Common myeloid progenitor, CD34-positive (primary cell): ENCODE measurements around the gene HSPA5. TPM values are rescaled to one million over a fixed set of nuclear protein-coding genes. Genes with fewer than 3 reads are reported as not detected.
A peak's percentile ranks its signal among the peaks of the same experiment; 100 is the strongest.
"Not testable (repeated sequence)": the region's sequence is repeated elsewhere in the genome, so short reads cannot be mapped to it uniquely, and the experiment has no call there.

Source experiments
- CTCF ChIA-PET: fragments of 350-600 bp; sonication (Branson Sonifier 250); formaldehyde crosslinking; loops from one replicate; lab custom pipeline; 2021; ENCODE audit warnings: antibody characterized with exemption; lab: Charles Lee
- POLR2A ChIA-PET: fragments of 350-600 bp; sonication (Branson Sonifier 250); formaldehyde crosslinking; loops from one replicate; lab custom pipeline; 2021; ENCODE audit warnings: antibody characterized with exemption; lab: Charles Lee
- DNase-seq, 3 donors: peaks; one replicate each; pipeline versions ENCODE4 v3.0.0 to v3.0.0-alpha.2; 2013
- H3K27ac ChIP-seq, 2 experiments: 1 replicate in 1 of 2; 2 replicates in 1 of 2; pipeline ENCODE4 v1.7.0; 2013; ENCODE audit warnings: inconsistent platforms in 2 of 2, low read length in 2 of 2, mild to moderate bottlenecking in 2 of 2, low read depth in 1 of 2, moderate library complexity in 1 of 2; ENCODE audit not compliant: severe bottlenecking in 2 of 2, insufficient read depth in 1 of 2, poor library complexity in 1 of 2
- H3K27me3 ChIP-seq, 5 experiments: replicated peaks in 2 of 5; 1 replicate in 3 of 5; 2 replicates in 2 of 5; pipeline versions ENCODE4 v1.6.1 to v1.7.0; 2013; ENCODE audit warnings: low read length in 4 of 5, mild to moderate bottlenecking in 2 of 5, moderate library complexity in 2 of 5, inconsistent platforms in 1 of 5; ENCODE audit not compliant: insufficient read depth in 5 of 5, control insufficient read depth in 4 of 5
- H3K36me3 ChIP-seq, 4 experiments: 1 replicate in 2 of 4; 2 replicates in 2 of 4; pipeline versions ENCODE4 v1.6.1 to v1.7.0; 2013; ENCODE audit warnings: low read length in 3 of 4, control low read depth in 1 of 4, mild to moderate bottlenecking in 1 of 4; ENCODE audit not compliant: control insufficient read depth in 4 of 4, insufficient read depth in 4 of 4
- H3K4me1 ChIP-seq, 4 experiments: 1 replicate in 3 of 4; 2 replicates in 1 of 4; pipeline versions ENCODE4 v1.6.1 to v1.7.1; 2013; ENCODE audit warnings: low read length in 3 of 4, mild to moderate bottlenecking in 3 of 4, control low read depth in 1 of 4, inconsistent platforms in 1 of 4, moderate library complexity in 1 of 4; ENCODE audit not compliant: control insufficient read depth in 4 of 4, insufficient read depth in 4 of 4; ENCODE audit errors: control extremely low read depth in 1 of 4
- H3K4me3 ChIP-seq, 7 experiments: 1 replicate in 4 of 7; 2 replicates in 3 of 7; pipeline versions ENCODE4 v1.5.1 to v1.7.0; 2013; ENCODE audit warnings: mild to moderate bottlenecking in 7 of 7, low read length in 6 of 7, moderate library complexity in 6 of 7, inconsistent platforms in 2 of 7, low read depth in 2 of 7, control low read depth in 1 of 7; ENCODE audit not compliant: insufficient read depth in 4 of 7, control insufficient read depth in 1 of 7; ENCODE audit errors: extremely low read depth in 1 of 7
- H3K9me3 ChIP-seq, 5 experiments: 1 replicate in 4 of 5; 2 replicates in 1 of 5; pipeline versions ENCODE4 v1.6.1 to v1.7.1; 2013; ENCODE audit warnings: low read length in 4 of 5, mild to moderate bottlenecking in 2 of 5, inconsistent platforms in 1 of 5, low read depth in 1 of 5, moderate library complexity in 1 of 5; ENCODE audit not compliant: control insufficient read depth in 4 of 5, insufficient read depth in 2 of 5; ENCODE audit errors: control extremely low read depth in 1 of 5
- WGBS: methylation state at CpG from one replicate; pipeline ENCODE4 v1.1.5; 2013; ENCODE audit not compliant: insufficient coverage; 5-methylcytosine and 5-hydroxymethylcytosine counted together
- polyA plus RNA-seq: library from polyadenylated mRNA; unstranded; fragments of 120-200 nt; gene quantifications from one replicate; pipeline ENCODE4 v1.2.1, GENCODE V29; 2013

HSPA5 gene
- 1,232 TPM for polyA plus RNA-seq

DNA sequence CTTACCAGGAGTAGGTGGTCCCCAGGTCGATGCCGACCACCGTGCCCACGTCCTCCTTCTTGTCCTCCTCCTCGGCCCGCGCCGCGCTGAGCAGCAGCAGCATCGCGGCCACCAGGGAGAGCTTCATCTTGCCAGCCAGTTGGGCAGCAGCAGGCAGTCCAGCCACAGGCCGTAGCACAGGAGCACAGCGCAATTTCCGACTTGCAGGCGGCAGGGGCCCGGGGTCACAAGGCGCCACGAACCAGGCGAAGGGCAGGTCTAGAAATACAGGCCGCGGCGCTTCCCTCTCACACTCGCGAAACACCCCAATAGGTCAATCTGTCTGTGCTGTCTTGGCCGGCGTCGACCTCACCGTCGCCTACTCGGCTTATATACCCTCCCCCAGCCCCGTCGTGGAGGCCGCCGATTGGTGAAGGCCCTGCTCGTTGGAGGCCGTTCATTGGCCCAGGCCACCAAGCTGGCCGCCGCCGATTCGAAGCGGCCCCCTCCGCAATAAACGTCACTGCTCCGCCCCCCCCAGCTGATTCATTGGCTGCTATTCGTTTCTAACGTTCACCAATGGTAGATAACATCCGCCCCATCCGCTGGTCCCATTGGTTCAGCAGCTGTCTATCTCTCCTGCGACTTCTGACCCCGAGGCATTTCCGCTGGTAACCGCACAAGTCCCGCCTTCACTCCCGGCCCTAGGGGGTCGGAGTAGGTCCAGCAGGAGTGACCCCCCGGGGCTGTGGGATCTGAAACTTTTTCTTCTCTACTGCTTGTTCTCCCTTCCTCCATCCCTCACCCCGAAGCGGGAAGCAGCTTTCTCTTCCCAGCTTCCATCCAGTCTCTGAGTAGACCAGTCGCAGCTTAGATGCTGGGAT is at the start of gene HSPA5:
Gene HSPA5, minus strand, starts transcription at position 344 of the 863 bp plus-strand sequence. Its CDS starts 217 bp downstream, at position 127.
- H3K27ac ChIP-seq: peak within 1 kb of the TSS; percentile 98 to 99
- H3K27me3 ChIP-seq: no peaks in the 10 kb centered on the region
- DNase-seq: peak; percentile 99 to 100 (median 100)
- CTCF ChIA-PET: interaction anchor here (0.6 to 1.4 kb wide), 3 partner anchors 21 to 121 kb away, joined by 3 to 8 read pairs (median 5); partner anchors contain the start of gene GAPVD1
- H3K36me3 ChIP-seq: peaks cover 15 to 39% (median 31%) of the 10 kb centered on the region in 4 experiments
- WGBS: 0% methylated on average over 48 of the region's 59 CpGs
- POLR2A ChIA-PET: interaction anchor here (0.6 to 2.7 kb wide), 10 partner anchors 14 to 70 kb away, joined by 3 to 34 read pairs (median 4); partner anchors contain the start of genes GAPVD1 and RABEPK
- H3K9me3 ChIP-seq: no peaks in the 10 kb centered on the region
- H3K4me3 ChIP-seq: peak within 1 kb of the TSS; percentile 55 to 100 (median 97)
- peaks cover 9 to 37% (median 25%) of the 10 kb centered on the region in 4 experiments for H3K4me1 ChIP-seq

DNA sequence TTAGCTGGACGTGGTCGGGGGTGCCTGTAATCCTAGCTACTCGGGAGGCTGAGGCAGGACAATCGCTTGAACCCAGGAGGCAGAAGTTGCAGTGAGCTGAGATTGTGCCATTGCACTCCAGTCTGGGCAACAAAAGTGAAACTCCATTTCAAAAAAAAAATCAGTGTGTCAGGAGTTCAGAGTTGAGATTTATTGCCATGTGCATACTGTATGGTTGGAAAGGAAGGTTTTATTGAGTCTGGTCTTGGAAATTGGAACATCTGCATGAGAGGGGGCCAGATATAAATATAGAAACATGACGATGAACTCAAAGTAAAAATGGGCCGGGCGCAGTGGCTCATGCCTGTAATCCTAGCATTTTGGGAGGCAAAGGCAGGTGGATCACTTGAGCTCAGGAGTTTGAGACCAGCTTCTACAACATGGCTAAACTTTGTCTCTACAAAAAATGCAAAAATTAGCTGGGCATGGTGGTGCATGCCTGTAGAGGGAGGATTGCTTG is 45.8 kb upstream of the HSPA5 start:
- H3K4me1 ChIP-seq, POLR2A ChIA-PET, H3K4me3 ChIP-seq, H3K27me3 ChIP-seq, H3K9me3 ChIP-seq, CTCF ChIA-PET, H3K36me3 ChIP-seq, DNase-seq, H3K27ac ChIP-seq: not testable (repeated sequence)
- WGBS: 97% methylated on average over 7 of the region's 7 CpGs

DNA sequence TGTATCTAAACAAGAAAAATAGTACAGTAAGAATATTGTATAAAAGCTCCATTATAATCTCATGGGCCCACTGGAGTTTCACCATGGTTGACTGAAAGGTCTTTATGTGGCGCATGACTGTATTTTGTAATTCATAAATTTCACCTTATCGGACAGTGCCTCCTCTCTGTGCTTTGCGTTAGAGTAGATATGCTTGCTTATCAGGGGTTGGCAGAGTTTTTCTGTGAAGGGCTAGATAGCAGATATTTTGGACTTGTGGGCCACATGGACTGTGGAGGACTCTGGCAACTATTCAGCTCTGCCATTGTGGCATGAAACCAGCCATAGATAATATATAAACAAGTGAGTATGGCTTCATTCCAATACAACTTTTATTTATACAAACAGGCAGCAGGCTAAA is 43.7 kb upstream of the HSPA5 start:
- Histone ChIP-seq H3K27me3 (no peaks in the 10 kb centered on the region), H3K27ac (peak overlapping the region in 1 of 2 experiments; percentile 50), H3K4me3 (no peak overlapping the region), H3K4me1 (peaks cover 0 to 3% (median 0%) of the 10 kb centered on the region in 4 experiments), H3K36me3 (peaks cover 2 to 7% (median 3%) of the 10 kb centered on the region in 4 experiments), H3K9me3 (no peaks in the 10 kb centered on the region)
- POLR2A ChIA-PET: interaction anchor here (0.5 to 1.4 kb wide), 3 partner anchors 8 to 44 kb away, joined by 3 to 5 read pairs (median 5); partner anchors contain the start of gene HSPA5
- CTCF ChIA-PET: interaction anchor here (0.8 to 1.1 kb wide), 2 partner anchors 12 to 36 kb away, joined by 3 to 4 read pairs; no protein-coding TSS in a partner anchor
- WGBS: no CpG with 5 or more reads among the region's 3 CpGs
- DNase-seq: peak; percentile 88 to 94 (median 89)

DNA sequence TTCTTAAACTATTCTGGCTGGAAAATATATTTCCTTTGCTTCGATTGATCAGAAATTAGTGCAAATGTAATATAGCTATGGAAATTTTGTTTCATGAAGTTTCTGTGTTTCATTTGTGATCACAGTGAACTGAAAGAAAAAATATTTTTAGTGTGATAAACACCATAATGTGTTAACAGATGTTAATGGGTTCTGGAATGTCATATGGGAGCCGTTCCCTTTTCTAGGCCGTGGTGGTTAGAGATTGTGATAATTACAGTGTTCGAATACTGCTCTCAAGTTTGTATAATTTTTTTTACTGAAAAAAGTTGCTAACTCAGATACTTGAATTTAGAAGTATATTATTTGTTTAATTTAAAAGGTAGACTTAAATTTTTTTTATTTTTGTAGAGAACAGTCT is 39.8 kb upstream of the HSPA5 start:
- Histone ChIP-seq H3K9me3 (no peaks in the 10 kb centered on the region), H3K4me1 (peaks cover 0 to 3% (median 0%) of the 10 kb centered on the region in 4 experiments), H3K36me3 (peaks cover 0 to 9% (median 0%) of the 10 kb centered on the region in 4 experiments), H3K4me3 (no peak overlapping the region), H3K27ac (no peak overlapping the region), H3K27me3 (no peaks in the 10 kb centered on the region)
- 100% methylated on average over 1 of the region's 4 CpGs for WGBS
- ChIA-PET CTCF (interaction anchor here (1.3 kb wide), 1 partner anchor 38 kb away, joined by 3 read pairs; no protein-coding TSS in a partner anchor), POLR2A (no interaction called here)
- no peak for DNase-seq

DNA sequence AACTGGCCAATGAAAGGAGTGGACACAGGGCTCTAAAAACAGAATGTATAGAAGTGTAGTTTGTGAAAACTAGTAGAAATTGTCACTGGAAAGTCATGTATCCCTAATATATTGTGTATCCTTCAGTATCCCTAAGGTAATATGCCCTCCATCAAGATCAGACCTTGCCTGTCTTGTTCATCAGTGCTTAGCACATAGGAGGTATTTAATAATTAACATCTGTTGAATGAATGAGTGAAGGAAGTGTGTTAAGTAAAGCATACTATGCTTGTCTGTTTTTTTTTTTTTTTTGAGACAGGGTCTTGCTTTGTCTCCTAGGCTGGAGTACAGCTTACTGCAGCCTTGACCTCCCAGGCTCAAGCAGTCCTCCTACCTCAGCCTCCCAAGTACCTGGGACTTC is 36.3 kb upstream of the HSPA5 start:
- DNase-seq: no peak
- H3K4me1 ChIP-seq: peaks cover 0 to 9% (median 4%) of the 10 kb centered on the region in 4 experiments
- H3K27me3 ChIP-seq: no peaks in the 10 kb centered on the region
- H3K4me3 ChIP-seq: no peak overlapping the region
- POLR2A ChIA-PET: no interaction called here
- H3K36me3 ChIP-seq: peaks cover 0 to 9% (median 2%) of the 10 kb centered on the region in 4 experiments
- CTCF ChIA-PET: interaction anchor here (0.7 to 0.9 kb wide), 2 partner anchors 32 to 50 kb away, joined by 3 read pairs; no protein-coding TSS in a partner anchor
- H3K9me3 ChIP-seq: no peaks in the 10 kb centered on the region
- H3K27ac ChIP-seq: no peak overlapping the region

DNA sequence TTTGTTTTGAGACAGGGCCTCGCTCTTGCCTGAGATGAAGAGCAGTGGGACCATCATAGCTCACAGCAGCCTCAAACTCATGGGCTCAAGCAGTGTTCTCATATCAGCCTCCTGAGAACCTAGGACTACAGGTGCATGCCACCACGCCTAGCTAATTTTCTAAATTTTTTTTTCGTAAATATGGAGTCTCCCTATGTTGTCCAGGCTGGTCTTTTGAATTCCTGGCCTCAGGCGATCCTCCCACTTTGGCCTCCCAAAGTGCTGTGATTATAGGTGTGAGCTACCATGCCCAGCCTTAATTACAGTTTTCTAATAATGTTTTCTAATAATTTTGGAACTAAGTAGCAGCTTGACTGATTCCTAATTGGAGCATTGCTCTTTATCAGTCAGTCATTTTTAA is 35.6 kb upstream of the HSPA5 start:
- Histone ChIP-seq H3K4me3 (no peak overlapping the region), H3K27me3 (no peaks in the 10 kb centered on the region), H3K36me3 (peaks cover 0 to 12% (median 2%) of the 10 kb centered on the region in 4 experiments), H3K9me3 (no peaks in the 10 kb centered on the region), H3K27ac (no peak overlapping the region), H3K4me1 (peaks cover 0 to 12% (median 5%) of the 10 kb centered on the region in 4 experiments)
- POLR2A ChIA-PET: no interaction called here
- no peak for DNase-seq
- WGBS: 100% methylated on average over 3 of the region's 4 CpGs
- CTCF ChIA-PET: interaction anchor here (0.7 to 1.5 kb wide), 5 partner anchors 13 to 85 kb away, joined by 3 read pairs; no protein-coding TSS in a partner anchor
